A549 treated with CORT108297 at 1 μM for 4 hours (cell line): ENCODE measurements around the gene PDE12. TPM values are rescaled to one million over a fixed set of nuclear protein-coding genes. Genes with fewer than 3 reads are reported as not detected.

ENCODE experiments used
- total RNA-seq: library from RNA; stranded (reverse); fragments of 200-300 nt; extraction: Qiagen RNA extraction; gene quantifications from 5 replicates; pipeline ENCODE4 v1.2.3, GENCODE V29; 2022

PDE12 gene, protein sequence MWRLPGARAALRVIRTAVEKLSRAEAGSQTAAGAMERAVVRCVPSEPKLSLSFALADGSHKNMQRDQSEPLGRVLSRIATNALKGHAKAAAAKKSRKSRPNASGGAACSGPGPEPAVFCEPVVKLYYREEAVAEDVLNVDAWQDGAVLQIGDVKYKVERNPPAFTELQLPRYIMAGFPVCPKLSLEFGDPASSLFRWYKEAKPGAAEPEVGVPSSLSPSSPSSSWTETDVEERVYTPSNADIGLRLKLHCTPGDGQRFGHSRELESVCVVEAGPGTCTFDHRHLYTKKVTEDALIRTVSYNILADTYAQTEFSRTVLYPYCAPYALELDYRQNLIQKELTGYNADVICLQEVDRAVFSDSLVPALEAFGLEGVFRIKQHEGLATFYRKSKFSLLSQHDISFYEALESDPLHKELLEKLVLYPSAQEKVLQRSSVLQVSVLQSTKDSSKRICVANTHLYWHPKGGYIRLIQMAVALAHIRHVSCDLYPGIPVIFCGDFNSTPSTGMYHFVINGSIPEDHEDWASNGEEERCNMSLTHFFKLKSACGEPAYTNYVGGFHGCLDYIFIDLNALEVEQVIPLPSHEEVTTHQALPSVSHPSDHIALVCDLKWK
- total RNA-seq, result 13.5 to 16.6 TPM (median 14.6 TPM) in 5 replicates

GRCh38 chr3:57555738-57556458, at the start of gene PDE12:
TSS of gene PDE12 (plus strand) at chr3:57556274. CDS start at chr3:57556380, 106 bp downstream.

DNA sequence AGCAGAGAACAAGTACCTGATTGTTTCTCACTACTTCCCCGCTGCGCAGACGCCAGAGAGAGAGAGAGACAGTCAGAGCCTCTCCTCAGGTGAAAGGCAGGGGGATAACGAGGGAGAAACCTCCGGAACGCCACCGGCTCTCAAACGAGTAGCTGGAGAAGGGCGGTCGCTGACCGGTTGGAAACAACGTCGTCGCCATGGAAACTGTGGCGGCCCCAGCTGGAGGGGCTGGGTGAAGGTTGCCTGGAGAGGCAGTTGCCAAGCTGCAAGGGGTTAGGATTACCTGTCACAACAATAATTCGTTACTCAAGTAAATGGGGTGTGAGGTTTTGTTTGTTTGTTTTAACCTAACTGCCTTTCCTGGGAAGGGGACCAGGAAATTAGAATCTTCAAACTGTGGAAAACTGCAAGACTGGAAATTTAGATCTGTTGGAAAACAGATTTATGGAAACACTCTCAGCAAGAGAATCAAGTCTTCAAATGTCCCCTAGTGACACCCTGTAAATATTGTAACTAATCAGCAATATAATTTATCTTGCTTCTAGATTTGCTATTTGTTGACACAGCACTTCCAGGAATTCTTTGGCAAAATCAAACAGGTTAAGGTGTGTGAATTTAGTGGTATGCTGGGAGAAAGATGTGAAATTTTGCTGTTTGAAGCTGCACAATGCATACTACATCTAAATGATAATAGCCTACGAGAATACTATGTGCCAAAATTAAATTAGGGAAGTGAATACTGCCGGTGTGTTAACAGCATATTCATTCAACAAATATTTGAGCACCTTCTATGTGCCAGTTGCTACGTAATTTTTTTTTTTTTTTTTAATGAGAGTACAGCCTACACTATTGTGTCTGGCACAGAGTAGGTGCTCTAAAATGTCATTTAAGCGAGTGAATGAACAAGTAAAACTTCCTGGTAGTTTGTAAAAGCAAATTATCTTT, 11.6 kb upstream of the PDE12 start, which contains the start of gene DNAH12:
Gene DNAH12 (minus strand): TSS at position 164 of the 945 bp plus-strand sequence. CDS start 1,474 bp downstream, outside the sequence.

DNA sequence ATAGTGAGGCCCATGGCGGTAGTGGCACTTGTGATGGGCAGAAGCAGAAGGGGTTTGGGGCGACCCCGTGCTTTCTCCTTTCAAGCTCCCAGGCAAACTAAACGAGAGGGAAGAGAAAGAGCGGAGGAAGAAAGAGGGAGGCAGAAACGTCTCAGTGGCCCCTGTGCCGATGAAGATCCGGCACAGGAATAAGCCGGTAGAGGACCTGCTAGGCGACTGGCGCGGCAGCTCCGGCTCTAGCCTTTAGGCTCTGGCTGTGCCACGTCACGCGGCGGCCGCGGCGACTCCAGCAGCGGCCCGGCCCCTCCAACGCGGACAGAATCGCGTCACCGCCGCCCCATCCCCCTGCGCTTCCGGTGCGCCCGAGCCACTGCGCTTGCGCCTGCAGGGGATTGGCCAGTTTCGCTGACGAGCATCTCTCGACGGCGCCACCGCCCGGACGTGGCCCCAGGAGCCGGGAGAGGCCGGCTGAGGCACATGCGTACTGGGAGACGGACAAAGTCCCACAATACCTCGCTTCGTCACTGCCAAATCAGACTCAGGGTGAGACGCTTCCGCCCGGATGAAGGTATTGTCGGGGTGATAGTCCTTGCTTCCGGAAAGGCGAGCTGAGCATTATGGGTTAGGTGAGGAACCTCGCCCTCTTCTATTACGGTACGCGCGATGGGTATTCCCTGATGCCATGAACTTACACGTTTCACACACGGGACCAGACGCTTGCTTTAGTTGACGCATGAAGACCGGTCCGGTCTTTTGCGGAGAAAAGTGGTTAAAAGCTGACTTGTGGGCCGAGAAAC, 41.3 kb downstream of the PDE12 start, which contains the start of gene ARF4:
Gene ARF4 (minus strand): TSS at position 218 of the 797 bp plus-strand sequence. CDS start 204 bp downstream, at position 14.

Other genes with a start within 250 kb of the PDE12 start
- gene DNAH12, start 11.9 kb upstream of the PDE12 start, total RNA-seq, result 0.03 to 0.15 TPM (median 0.13 TPM) in 5 replicates
- 161 to 172 TPM (median 167 TPM) in 5 replicates for gene ARF4, start 41.1 kb downstream of the PDE12 start, total RNA-seq
- gene DENND6A, start 136.8 kb downstream of the PDE12 start, total RNA-seq, result 5.5 to 6.7 TPM (median 6.6 TPM) in 5 replicates
- 21.3 to 28.5 TPM (median 25.8 TPM) in 5 replicates for gene SLMAP, start 200.0 kb downstream of the PDE12 start, total RNA-seq